GM10266 (cell line): ENCODE results near the gene GPR152.

Experiments
- DNase-seq: peaks from one replicate; pipeline ENCODE4 v3.0.0; 2012; ENCODE audit errors: extremely low spot score
- CTCF ChIP-seq: IDR thresholded peaks from 2 replicates; pipeline ENCODE4 v1.5.1; 2012; ENCODE audit warnings: mild to moderate bottlenecking, low read depth; ENCODE audit not compliant: control insufficient read depth, insufficient read depth; ENCODE audit errors: missing control alignments

Gene GPR152

GRCh38 chr11:67434395-67434881, 18.1 kb downstream of the GPR152 start:
- DNase-seq, result no peak
- TF ChIP-seq CTCF, result no peak

GRCh38 chr11:67433536-67434394, 18.8 kb downstream of the GPR152 start:
- TF ChIP-seq CTCF, result no peak
- no peak for DNase-seq

GRCh38 chr11:67432655-67433349, 19.7 kb downstream of the GPR152 start:
- no peak for TF ChIP-seq CTCF
- DNase-seq, result no peak

- DNase-seq, result no peak
These were observed 20.9 kb downstream of the GPR152 start for GRCh38 chr11:67431346-67432249.

GRCh38 chr11:67429722-67430121, 22.8 kb downstream of the GPR152 start:
- no peak for TF ChIP-seq CTCF
- DNase-seq, result no peak

More at GRCh38 chr11:67431346-67432249, 20.9 kb downstream of the GPR152 start:
- no peak for TF ChIP-seq CTCF

GRCh38 chr11:67429038-67429668, 23.4 kb downstream of the GPR152 start:
- DNase-seq, result no peak
- TF ChIP-seq CTCF, result no peak
